OCI-M1 (cell line): Measurements from ENCODE around the gene SH2B3.
"Not testable (repeated sequence)": the region's sequence is repeated elsewhere in the genome, so short reads cannot be mapped to it uniquely, and the experiment has no call there.

Source experiments
- DNase-seq: peaks from one replicate; lab custom pipeline; 2025; lab: John Stamatoyannopoulos, UW

Gene SH2B3

GRCh38 chr12:111387747-111388323 lies 17.9 kb upstream of the SH2B3 start:
- DNase-seq, result no peak

DNA sequence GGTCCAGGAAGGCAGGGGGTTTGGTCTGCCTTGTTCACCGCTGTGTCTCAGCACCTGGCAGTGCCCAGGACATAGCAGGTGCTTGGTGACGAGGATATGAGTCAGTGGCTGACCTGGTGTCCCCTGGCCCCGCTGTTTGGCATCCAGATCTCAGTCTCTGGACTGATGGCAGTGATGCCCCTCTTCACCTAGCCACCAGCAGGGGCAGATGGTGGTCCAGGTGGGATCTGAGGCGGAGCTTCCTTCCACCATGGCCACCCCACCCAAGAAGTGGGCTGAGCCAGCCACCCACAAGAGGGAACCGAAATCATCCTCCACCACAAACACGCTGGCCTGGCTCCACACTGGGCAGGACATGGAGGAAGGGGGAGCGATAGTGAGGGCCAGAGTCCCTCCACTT lies 16.1 kb upstream of the SH2B3 start:
- no peak for DNase-seq

DNA sequence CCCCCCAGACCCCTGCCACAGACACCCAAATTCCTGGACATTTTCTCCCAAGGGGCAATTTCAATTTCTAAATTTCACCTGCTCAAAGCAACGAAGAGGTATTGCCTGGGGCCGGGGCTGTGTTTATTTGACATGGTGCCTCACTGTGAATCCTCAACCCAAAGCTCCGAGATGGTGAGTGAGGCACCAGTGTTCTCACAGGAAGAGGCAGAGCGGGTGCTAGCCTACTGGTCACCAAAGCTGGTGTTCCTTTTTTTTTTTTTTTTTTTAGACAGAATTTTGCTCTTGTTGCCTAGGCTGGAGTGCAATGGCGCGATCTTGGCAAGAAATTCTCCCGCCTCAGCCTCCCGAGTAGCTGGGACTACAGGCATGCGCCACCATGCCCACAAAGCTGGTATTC lies 14.8 kb upstream of the SH2B3 start:
- DNase-seq, result no peak

GRCh38 chr12:111393700-111394300 lies 11.9 kb upstream of the SH2B3 start:
- peak; percentile 38 for DNase-seq

GRCh38 chr12:111394480-111394879 lies 11.2 kb upstream of the SH2B3 start:
- no peak for DNase-seq

- DNase-seq, result no peak
Observed at GRCh38 chr12:111395336-111396187, 10.2 kb upstream of the SH2B3 start.

- not testable (repeated sequence) for DNase-seq
Observed at GRCh38 chr12:111396271-111396670, 9.5 kb upstream of the SH2B3 start.

DNA sequence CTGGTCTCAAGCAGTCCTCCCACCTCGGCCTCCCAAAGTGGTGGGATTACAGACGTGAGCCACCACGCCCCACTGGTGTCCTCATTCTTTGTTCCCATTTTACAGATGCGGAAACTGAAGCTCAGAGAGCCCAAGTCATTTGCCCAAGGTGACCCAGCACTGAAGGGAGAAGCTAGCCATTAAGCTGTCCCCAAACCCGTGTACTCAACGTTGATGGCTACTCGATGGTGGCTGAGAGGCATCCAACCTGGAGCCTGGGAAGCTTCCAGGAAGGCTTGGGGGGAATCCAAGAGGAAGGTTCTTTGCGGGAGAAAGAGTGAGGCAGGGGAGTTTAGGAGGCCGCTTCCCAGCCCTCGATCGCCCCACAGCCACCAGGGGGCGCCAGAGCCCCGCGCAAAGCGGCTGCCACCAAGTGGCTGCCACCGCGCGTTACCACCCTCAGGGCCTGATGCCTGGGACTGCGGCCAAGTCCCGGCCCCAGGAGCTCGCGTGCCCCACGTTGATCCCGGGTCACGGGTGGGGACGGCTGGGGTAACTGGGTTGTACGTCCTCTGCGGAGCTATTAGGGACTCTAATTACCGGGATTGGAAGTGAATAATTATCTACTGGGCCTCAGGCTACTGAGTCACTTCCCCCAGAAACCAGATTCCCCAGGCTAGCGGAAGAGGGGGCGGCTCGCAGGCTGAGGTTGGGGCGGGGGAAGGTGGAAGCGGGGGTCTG lies 8.8 kb upstream of the SH2B3 start:
- DNase-seq, result peak; percentile 92

- peak; percentile 19 for DNase-seq
Observed at GRCh38 chr12:111398530-111398929, 7.2 kb upstream of the SH2B3 start.

GRCh38 chr12:111399741-111400404 lies 5.8 kb upstream of the SH2B3 start:
- not testable (repeated sequence) for DNase-seq

DNA sequence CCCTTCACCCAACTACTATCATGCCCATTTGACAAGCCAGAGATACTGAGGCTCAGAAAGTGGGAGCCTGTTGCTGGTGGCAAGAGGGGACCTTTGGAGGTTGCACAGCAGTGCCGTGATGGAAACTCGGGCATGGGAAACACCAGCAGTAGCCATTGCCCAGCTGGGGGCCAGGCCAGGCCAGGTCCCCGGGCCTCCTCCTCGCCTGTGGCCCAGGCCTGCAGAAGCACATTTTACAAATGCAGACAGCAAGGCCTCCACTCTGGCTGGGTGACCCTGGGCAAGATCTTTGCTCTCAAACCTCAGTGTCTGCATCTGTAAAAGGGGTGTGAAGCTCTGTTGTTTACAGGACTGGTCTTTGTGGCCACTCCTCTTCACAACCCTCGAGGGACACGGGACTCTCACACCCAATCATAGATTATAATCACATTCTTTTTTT lies 4.5 kb upstream of the SH2B3 start:
- peak; percentile 14 for DNase-seq

GRCh38 chr12:111402490-111402824 lies 3.3 kb upstream of the SH2B3 start:
- not testable (repeated sequence) for DNase-seq

- peak; percentile 83 for DNase-seq
Observed at GRCh38 chr12:111404362-111405148, 1.2 kb upstream of the SH2B3 start.

DNA sequence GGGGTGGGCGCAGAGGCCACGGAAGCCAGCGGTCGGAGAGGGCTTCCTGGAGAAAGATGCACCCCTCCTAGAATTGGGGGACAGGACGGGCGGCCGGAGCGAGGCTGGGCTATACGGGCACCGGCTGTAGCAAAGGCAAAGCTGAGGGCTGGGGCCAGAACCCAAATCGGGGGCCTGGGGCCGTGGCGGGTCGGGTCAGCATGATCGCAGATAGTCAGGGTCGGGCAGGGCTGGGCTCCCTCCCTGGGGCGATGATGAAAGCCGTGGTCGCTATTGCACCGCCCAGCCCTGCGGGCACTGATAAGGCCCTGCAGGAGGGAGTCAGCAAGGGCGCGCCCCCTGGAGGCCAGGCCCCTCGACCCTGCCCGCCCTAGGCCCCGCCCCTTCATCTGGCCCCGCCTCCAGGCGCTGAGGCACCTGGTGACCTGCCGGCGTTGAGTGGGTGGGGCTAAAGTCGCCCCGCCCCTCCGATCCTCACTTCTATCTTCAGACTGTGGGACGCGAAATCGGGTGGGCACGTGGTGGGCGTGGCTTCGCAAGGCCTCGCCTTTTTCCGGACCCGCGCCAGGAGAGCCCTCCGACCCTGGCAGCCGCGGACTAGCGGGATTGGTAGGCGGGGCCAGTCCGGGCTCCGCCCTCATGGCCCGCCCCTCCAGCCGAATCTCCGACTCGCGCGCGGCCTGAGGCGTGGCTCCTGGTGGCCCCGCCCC lies 419 bp upstream of the SH2B3 start:
- peak; percentile 100 for DNase-seq

GRCh38 chr12:111406474-111407376 lies 1.0 kb downstream of the SH2B3 start:
- DNase-seq, result peak; percentile 41

DNA sequence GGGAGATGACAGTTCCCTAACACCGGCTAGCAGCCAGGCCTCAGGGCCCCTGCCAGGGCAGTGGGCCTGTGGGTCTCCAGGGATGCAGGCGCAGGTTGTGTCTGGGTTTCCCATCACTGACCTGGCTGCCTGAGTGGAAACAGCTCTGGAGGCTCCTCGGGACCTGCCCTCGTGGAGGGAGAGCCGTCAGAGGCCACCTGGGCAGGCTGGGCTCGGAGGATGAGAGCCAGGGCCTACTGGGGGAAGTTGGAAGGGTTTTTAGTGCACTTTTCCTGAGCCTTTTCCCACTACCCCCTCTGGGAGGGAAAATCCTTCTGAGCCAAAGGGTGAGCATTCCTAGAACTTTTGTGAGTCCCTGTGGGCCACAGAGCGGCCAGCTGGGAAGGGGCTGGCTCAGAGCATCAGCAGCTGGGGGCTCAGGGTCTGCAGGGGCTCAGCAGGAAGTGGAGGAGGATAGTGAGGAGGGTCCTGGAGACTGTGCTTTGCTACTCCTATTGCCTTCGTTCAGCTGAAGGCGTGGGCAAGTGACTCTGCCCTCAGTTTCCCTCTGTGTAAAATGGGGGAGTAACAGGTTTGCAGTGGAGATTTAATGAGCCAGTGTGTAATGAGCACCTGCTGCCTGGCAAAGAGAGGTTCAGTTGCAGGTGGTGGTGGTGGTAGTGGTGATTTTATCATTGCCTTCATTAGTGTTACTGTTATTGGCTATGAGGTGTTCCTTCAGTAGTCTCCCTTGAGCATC lies 1.8 kb downstream of the SH2B3 start:
- DNase-seq, result no peak

DNA sequence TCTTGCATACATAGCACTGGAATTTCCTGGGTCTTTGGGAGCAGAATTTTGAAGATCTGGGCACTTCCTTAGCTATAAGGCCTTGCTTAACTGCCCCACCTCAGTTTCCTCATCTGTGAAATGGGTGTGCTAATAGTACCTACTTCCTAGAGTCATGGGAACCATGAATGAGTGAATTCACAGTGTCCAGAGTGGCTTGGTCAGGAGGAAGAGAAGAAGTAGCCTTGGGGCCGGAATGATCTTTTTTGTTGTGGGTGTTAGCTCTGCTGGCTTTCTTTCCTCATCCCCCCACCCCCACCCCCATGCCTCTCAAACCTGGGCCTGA lies 2.4 kb downstream of the SH2B3 start:
- no peak for DNase-seq

DNA sequence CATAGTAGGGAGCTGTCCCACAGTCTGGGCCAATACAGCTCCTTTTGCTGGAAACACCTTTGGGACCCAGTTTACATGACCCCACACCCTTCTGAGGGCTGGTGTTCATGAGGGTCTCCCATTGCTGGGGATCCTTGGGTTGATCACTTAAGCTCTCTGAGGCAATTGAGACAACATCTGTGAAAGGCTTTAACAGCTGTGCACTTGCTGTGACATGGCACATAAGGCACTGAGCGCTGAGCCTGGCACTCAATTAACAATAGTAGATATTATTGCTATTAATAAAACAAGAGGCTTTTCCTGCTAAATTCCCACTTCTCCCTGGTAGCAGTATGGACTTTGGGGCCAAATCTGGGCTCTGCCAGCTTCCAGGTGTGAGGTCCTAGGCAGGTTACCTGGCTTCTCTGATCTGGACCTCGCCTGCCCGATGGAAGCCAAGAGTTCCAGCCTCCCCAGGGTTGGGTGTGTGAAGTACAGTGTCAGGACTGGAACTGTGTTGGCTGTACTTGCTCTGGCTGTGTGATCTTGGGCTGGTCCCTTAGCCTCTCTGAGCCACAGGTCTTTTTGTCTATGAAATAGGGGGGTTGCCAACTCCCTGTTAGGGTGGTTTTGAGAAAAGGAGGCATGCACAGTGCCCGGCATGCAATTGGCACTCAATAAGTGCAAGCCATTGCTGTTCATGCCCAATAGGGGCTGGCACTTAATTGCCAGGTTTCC lies 3.1 kb downstream of the SH2B3 start:
- DNase-seq, result no peak
